GM23338 (cell line): ENCODE data around the gene NDST3. TPM values are rescaled to one million over a fixed set of nuclear protein-coding genes. Genes with fewer than 3 reads are reported as not detected.

ENCODE experiments used
- ATAC-seq: fragments of 200-7000 bp; cut with Tn5 transposase; 3 replicates; pipeline ENCODE4 v1.9.1; 2020
- DNase-seq: peaks from one replicate; pipeline ENCODE4 v3.0.0-alpha.2; 2015; ENCODE audit warnings: low spot score
- H2AFZ ChIP-seq: fragments of 200-600 bp; sonication (generic); 2 replicates; pipeline ENCODE4 v1.8.0; 2016; ENCODE audit warnings: antibody characterized with exemption, mild to moderate bottlenecking, moderate library complexity
- H3F3A ChIP-seq: fragments of 200-600 bp; sonication (generic); replicated peaks from 2 replicates; pipeline ENCODE4 v1.8.0; 2017; ENCODE audit warnings: antibody characterized with exemption, mixed run types, low read depth
- H3K27ac ChIP-seq: fragments of 200-600 bp; sonication (generic); 2 replicates; pipeline ENCODE4 v1.6.1; 2016; ENCODE audit warnings: low read depth
- H3K27me3 ChIP-seq: fragments of 200-600 bp; sonication (generic); 2 replicates; pipeline ENCODE4 v1.8.0; 2016; ENCODE audit warnings: mild to moderate bottlenecking, mixed run types, moderate library complexity; ENCODE audit not compliant: insufficient read depth
- H3K36me3 ChIP-seq: fragments of 200-600 bp; sonication (generic); 2 replicates; pipeline ENCODE4 v1.8.0; 2016; ENCODE audit warnings: mild to moderate bottlenecking; ENCODE audit not compliant: insufficient read depth
- H3K4me1 ChIP-seq: fragments of 200-600 bp; sonication (generic); 2 replicates; pipeline ENCODE4 v1.8.0; 2016; ENCODE audit warnings: mild to moderate bottlenecking, moderate library complexity; ENCODE audit not compliant: insufficient read depth
- H3K4me2 ChIP-seq: fragments of 200-600 bp; sonication (generic); 2 replicates; pipeline ENCODE4 v1.7.1; 2017; ENCODE audit warnings: mixed run types
- H3K4me3 ChIP-seq: fragments of 200-600 bp; sonication (generic); 2 replicates; pipeline ENCODE4 v1.6.1; 2016; ENCODE audit warnings: mixed run types
- H3K79me2 ChIP-seq: fragments of 200-600 bp; sonication (generic); replicated peaks from 2 replicates; pipeline ENCODE4 v1.8.0; 2017; ENCODE audit warnings: mild to moderate bottlenecking; ENCODE audit not compliant: insufficient read depth
- H3K9me2 ChIP-seq: fragments of 200-600 bp; sonication (generic); 2 replicates; pipeline ENCODE4 v1.8.0; 2017; ENCODE audit not compliant: insufficient read depth
- H4K20me1 ChIP-seq: fragments of 200-600 bp; sonication (generic); replicated peaks from 2 replicates; pipeline ENCODE4 v1.8.0; 2017; ENCODE audit warnings: mild to moderate bottlenecking; ENCODE audit not compliant: insufficient read depth
- H3K27ac Mint-ChIP-seq: 2 replicates; pipeline ENCODE4 v1.8.0; 2020; ENCODE audit warnings: inconsistent platforms, mild to moderate bottlenecking, moderate library complexity, mixed read lengths
- H3K27me3 Mint-ChIP-seq: 3 replicates; pipeline ENCODE4 v1.8.0; 2022; ENCODE audit warnings: low read depth, mild to moderate bottlenecking, moderate library complexity, mixed read lengths, inconsistent platforms; ENCODE audit not compliant: insufficient read depth, poor library complexity
- H3K36me3 Mint-ChIP-seq: 3 replicates; pipeline ENCODE4 v1.8.0; 2021; ENCODE audit warnings: low read depth, mild to moderate bottlenecking, inconsistent platforms, moderate library complexity, mixed read lengths
- H3K4me1 Mint-ChIP-seq: 3 replicates; pipeline ENCODE4 v1.8.0; 2020; ENCODE audit warnings: mild to moderate bottlenecking, inconsistent platforms, mixed read lengths
- H3K4me3 Mint-ChIP-seq: 3 replicates; pipeline ENCODE4 v1.8.0; 2021; ENCODE audit warnings: moderate library complexity, mild to moderate bottlenecking, inconsistent platforms, mixed read lengths
- H3K9me3 Mint-ChIP-seq: 3 replicates; pipeline ENCODE4 v1.8.0; 2020; ENCODE audit warnings: moderate library complexity, mild to moderate bottlenecking, inconsistent platforms, mixed read lengths
- CREB1 ChIP-seq: fragments of 250-450 bp; sonication (Bioruptor Pico); IDR thresholded peaks from 2 replicates; pipeline ENCODE4 v1.5.0; 2020; ENCODE audit warnings: low read depth, mild to moderate bottlenecking, moderate library complexity
- EZH2 ChIP-seq: fragments of 200-600 bp; sonication (generic); IDR thresholded peaks from one replicate; pipeline ENCODE4 v1.8.0; 2017; ENCODE audit warnings: antibody characterized with exemption, mild to moderate bottlenecking, low read depth; ENCODE audit not compliant: unreplicated experiment
- JUNB ChIP-seq: IDR thresholded peaks from one replicate; pipeline ENCODE4 v1.6.1; 2016; ENCODE audit warnings: antibody characterized with exemption; ENCODE audit not compliant: unreplicated experiment
- POLR2AphosphoS5 ChIP-seq: IDR thresholded peaks from 2 replicates; pipeline ENCODE4 v1.6.1; 2016; ENCODE audit warnings: antibody characterized with exemption, low read depth
- ZNF114 ChIP-seq: fragments of 250-450 bp; sonication (Bioruptor Pico); IDR thresholded peaks from 2 replicates; pipeline ENCODE4 v1.5.0; 2020; ENCODE audit warnings: mild to moderate bottlenecking, moderate library complexity
- ZNF331 ChIP-seq: fragments of 250-450 bp; sonication (Bioruptor Pico); IDR thresholded peaks from 2 replicates; pipeline ENCODE4 v1.5.0; 2020; ENCODE audit warnings: low read depth, mild to moderate bottlenecking, moderate library complexity
- polyA plus RNA-seq: library from polyadenylated mRNA; unstranded; fragments of >200 nt; fragmentation: Nextera tagmentation; extraction: Ambion mirVana; gene quantifications from 2 replicates; pipeline ENCODE4 v1.2.1, GENCODE V29; 2016
- total RNA-seq: library from RNA; depleted of rRNA; stranded (reverse); fragments of >200 nt; shearing (Covaris generic); gene quantifications from 2 replicates; pipeline ENCODE4 v1.2.3, GENCODE V29; 2014
- TF ChIP-seq, protein P1 (sequence below): IDR thresholded peaks from one replicate; pipeline ENCODE4 v1.6.1; 2018; ENCODE audit warnings: antibody characterized with exemption; ENCODE audit not compliant: unreplicated experiment
- TF ChIP-seq, protein P2 (sequence below): fragments of 250-450 bp; sonication (Bioruptor Pico); IDR thresholded peaks from 2 replicates; pipeline ENCODE4 v1.5.0; 2020; ENCODE audit warnings: mild to moderate bottlenecking, moderate library complexity
- TF ChIP-seq, protein P3 (sequence below), 2 experiments: fragments of 200-600 bp in 1 of 2; sonication (generic) in 1 of 2; conservative IDR thresholded peaks; 2 replicates each; pipeline versions ENCODE4 v1.5.1 to v1.6.1; 2016 to 2017; ENCODE audit warnings: antibody characterized with exemption in 2 of 2, low read depth in 2 of 2, mild to moderate bottlenecking in 2 of 2, moderate library complexity in 1 of 2

Gene NDST3
- total and polyA plus RNA-seq, 2 experiments from 2014 or later = 0.19 to 0.56 TPM

DNA sequence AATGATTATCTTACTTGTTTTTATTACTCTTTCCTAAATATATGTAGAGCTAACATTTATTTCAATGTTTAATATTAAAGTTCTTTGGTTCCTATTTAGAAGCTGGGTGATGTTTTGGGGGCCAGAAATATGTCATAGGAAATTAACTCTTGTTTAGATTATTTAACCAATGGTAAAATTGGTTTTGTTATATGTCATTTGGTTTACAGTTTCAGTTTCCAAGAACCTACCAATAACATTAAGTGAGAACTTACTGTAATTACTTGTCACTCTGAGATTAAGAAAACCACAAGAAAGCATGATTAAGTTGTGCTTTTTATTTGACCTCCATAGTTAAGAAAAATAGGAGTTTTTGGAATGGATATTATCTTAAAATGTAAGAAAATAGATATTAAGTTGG, 121.2 kb downstream of the NDST3 start (continued):
- TF ChIP-seq, protein P1, sequence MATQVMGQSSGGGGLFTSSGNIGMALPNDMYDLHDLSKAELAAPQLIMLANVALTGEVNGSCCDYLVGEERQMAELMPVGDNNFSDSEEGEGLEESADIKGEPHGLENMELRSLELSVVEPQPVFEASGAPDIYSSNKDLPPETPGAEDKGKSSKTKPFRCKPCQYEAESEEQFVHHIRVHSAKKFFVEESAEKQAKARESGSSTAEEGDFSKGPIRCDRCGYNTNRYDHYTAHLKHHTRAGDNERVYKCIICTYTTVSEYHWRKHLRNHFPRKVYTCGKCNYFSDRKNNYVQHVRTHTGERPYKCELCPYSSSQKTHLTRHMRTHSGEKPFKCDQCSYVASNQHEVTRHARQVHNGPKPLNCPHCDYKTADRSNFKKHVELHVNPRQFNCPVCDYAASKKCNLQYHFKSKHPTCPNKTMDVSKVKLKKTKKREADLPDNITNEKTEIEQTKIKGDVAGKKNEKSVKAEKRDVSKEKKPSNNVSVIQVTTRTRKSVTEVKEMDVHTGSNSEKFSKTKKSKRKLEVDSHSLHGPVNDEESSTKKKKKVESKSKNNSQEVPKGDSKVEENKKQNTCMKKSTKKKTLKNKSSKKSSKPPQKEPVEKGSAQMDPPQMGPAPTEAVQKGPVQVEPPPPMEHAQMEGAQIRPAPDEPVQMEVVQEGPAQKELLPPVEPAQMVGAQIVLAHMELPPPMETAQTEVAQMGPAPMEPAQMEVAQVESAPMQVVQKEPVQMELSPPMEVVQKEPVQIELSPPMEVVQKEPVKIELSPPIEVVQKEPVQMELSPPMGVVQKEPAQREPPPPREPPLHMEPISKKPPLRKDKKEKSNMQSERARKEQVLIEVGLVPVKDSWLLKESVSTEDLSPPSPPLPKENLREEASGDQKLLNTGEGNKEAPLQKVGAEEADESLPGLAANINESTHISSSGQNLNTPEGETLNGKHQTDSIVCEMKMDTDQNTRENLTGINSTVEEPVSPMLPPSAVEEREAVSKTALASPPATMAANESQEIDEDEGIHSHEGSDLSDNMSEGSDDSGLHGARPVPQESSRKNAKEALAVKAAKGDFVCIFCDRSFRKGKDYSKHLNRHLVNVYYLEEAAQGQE = no peak

DNA sequence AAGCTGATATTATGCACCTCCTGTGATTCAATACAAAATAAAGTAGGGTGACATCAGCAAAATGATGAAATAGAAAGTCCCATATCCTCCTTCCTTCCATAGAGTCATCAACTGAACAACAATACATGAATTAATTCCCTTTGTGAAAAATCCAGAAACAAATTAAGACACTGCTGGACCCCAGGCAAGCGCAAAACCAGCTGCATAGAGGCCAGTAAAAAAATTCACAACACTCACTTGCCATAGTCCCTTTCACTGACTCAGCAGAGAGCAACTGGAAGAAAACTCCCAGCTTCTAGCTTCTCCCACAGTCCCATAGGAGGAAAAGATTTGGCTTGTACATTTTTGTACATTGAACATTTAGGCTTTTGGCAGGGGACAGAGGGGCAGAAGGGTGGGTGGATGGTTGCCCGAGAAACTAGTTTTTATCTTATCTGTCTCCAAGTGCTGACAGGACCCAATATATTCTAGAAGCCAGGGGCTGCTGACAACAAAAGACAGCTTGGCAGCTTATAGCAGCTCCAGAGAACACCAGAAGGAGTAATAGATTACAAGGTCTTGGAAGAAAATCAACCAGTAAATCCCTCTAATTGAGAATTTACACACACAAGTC, 124.6 kb downstream of the NDST3 start:
- H3K79me2 ChIP-seq = no peaks in the 10 kb centered on the region
- H3K4me1 ChIP-seq = no peaks in the 10 kb centered on the region

More for the DNA sequence above, 124.6 kb downstream of the NDST3 start:
- no peak overlapping the region for H3K27ac ChIP-seq
- H3K36me3 Mint-ChIP-seq = peaks cover 19% of the 10 kb centered on the region
- no peak overlapping the region for H3K4me2 ChIP-seq
- H3K27ac Mint-ChIP-seq = no peak overlapping the region
- H2AFZ ChIP-seq = no peak overlapping the region
- H4K20me1 ChIP-seq = no peaks in the 10 kb centered on the region
- peaks cover 25% of the 10 kb centered on the region for H3K9me3 Mint-ChIP-seq
- ATAC-seq (no peak), DNase-seq (no peak)
- H3K4me3 Mint-ChIP-seq = no peak overlapping the region
- TF ChIP-seq JUNB (no peak), EZH2 (no peak), ZNF114 (CRISPR knock-in tag) (no peak), ZNF331 (no peak), CREB1 (CRISPR knock-in tag) (no peak), POLR2AphosphoS5 (no peak)
- TF ChIP-seq, protein P1 = no peak
- TF ChIP-seq, protein P2, sequence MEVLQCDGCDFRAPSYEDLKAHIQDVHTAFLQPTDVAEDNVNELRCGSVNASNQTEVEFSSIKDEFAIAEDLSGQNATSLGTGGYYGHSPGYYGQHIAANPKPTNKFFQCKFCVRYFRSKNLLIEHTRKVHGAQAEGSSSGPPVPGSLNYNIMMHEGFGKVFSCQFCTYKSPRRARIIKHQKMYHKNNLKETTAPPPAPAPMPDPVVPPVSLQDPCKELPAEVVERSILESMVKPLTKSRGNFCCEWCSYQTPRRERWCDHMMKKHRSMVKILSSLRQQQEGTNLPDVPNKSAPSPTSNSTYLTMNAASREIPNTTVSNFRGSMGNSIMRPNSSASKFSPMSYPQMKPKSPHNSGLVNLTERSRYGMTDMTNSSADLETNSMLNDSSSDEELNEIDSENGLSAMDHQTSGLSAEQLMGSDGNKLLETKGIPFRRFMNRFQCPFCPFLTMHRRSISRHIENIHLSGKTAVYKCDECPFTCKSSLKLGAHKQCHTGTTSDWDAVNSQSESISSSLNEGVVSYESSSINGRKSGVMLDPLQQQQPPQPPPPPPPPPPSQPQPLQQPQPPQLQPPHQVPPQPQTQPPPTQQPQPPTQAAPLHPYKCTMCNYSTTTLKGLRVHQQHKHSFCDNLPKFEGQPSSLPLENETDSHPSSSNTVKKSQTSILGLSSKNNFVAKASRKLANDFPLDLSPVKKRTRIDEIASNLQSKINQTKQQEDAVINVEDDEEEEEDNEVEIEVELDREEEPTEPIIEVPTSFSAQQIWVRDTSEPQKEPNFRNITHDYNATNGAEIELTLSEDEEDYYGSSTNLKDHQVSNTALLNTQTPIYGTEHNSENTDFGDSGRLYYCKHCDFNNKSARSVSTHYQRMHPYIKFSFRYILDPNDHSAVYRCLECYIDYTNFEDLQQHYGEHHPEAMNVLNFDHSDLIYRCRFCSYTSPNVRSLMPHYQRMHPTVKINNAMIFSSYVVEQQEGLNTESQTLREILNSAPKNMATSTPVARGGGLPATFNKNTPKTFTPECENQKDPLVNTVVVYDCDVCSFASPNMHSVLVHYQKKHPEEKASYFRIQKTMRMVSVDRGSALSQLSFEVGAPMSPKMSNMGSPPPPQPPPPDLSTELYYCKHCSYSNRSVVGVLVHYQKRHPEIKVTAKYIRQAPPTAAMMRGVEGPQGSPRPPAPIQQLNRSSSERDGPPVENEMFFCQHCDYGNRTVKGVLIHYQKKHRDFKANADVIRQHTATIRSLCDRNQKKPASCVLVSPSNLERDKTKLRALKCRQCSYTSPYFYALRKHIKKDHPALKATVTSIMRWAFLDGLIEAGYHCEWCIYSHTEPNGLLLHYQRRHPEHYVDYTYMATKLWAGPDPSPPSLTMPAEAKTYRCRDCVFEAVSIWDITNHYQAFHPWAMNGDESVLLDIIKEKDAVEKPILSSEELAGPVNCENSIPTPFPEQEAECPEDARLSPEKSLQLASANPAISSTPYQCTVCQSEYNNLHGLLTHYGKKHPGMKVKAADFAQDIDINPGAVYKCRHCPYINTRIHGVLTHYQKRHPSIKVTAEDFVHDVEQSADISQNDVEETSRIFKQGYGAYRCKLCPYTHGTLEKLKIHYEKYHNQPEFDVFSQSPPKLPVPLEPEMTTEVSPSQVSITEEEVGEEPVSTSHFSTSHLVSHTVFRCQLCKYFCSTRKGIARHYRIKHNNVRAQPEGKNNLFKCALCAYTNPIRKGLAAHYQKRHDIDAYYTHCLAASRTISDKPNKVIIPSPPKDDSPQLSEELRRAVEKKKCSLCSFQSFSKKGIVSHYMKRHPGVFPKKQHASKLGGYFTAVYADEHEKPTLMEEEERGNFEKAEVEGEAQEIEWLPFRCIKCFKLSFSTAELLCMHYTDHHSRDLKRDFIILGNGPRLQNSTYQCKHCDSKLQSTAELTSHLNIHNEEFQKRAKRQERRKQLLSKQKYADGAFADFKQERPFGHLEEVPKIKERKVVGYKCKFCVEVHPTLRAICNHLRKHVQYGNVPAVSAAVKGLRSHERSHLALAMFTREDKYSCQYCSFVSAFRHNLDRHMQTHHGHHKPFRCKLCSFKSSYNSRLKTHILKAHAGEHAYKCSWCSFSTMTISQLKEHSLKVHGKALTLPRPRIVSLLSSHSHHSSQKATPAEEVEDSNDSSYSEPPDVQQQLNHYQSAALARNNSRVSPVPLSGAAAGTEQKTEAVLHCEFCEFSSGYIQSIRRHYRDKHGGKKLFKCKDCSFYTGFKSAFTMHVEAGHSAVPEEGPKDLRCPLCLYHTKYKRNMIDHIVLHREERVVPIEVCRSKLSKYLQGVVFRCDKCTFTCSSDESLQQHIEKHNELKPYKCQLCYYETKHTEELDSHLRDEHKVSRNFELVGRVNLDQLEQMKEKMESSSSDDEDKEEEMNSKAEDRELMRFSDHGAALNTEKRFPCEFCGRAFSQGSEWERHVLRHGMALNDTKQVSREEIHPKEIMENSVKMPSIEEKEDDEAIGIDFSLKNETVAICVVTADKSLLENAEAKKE = no peak
- TF ChIP-seq, protein P3, sequence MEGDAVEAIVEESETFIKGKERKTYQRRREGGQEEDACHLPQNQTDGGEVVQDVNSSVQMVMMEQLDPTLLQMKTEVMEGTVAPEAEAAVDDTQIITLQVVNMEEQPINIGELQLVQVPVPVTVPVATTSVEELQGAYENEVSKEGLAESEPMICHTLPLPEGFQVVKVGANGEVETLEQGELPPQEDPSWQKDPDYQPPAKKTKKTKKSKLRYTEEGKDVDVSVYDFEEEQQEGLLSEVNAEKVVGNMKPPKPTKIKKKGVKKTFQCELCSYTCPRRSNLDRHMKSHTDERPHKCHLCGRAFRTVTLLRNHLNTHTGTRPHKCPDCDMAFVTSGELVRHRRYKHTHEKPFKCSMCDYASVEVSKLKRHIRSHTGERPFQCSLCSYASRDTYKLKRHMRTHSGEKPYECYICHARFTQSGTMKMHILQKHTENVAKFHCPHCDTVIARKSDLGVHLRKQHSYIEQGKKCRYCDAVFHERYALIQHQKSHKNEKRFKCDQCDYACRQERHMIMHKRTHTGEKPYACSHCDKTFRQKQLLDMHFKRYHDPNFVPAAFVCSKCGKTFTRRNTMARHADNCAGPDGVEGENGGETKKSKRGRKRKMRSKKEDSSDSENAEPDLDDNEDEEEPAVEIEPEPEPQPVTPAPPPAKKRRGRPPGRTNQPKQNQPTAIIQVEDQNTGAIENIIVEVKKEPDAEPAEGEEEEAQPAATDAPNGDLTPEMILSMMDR (conservative IDR thresholded peaks at IDR 0.05; ENCODE audit: low read depth in 2 of 2) = no peak
- H3K36me3 ChIP-seq = no peaks in the 10 kb centered on the region; the same call in 1 of the 2 replicates
- no peaks in the 10 kb centered on the region for H3K9me2 ChIP-seq
- no peaks in the 10 kb centered on the region for H3K27me3 ChIP-seq
- H3K4me1 Mint-ChIP-seq = no peaks in the 10 kb centered on the region
- no peak overlapping the region for H3K4me3 ChIP-seq
- peaks cover 1% of the 10 kb centered on the region for H3K27me3 Mint-ChIP-seq
- no peaks in the 10 kb centered on the region for H3F3A ChIP-seq
